ENCODE measurements around the gene ZKSCAN2.

DNA sequence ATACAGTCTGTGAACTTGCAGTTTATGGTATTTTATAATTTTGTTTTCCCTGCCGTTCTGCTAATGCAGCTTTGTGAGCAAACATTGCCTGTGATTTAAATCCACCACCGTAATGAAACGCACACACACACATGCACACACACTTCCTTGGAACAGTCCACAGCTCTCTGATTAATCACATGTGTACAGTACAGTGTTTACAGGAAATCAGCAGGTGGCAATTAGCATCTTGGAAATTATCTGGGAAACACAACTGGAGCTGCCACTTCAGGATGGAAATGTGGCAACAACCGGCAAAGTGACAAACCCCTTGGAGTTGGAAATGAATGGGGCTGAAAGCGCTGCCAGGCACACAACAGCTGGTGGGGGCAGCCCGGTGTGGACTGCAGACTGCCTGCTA, 12.9 kb upstream of the ZKSCAN2 start:
- TF ChIP-seq KDM1A (IDR thresholded peaks at IDR 0.05), result no peak
- TF ChIP-seq MEIS2 (IDR thresholded peaks at IDR 0.05; ENCODE audit: partially characterized antibody), result no peak
- TF ChIP-seq NCOA4 (IDR thresholded peaks at IDR 0.05; ENCODE audit: partially characterized antibody), result no peak
